ENCODE measurements around the gene SLC16A12.
A peak's percentile ranks its signal among the peaks of the same experiment; 100 is the strongest.

The SLC16A12 gene

DNA sequence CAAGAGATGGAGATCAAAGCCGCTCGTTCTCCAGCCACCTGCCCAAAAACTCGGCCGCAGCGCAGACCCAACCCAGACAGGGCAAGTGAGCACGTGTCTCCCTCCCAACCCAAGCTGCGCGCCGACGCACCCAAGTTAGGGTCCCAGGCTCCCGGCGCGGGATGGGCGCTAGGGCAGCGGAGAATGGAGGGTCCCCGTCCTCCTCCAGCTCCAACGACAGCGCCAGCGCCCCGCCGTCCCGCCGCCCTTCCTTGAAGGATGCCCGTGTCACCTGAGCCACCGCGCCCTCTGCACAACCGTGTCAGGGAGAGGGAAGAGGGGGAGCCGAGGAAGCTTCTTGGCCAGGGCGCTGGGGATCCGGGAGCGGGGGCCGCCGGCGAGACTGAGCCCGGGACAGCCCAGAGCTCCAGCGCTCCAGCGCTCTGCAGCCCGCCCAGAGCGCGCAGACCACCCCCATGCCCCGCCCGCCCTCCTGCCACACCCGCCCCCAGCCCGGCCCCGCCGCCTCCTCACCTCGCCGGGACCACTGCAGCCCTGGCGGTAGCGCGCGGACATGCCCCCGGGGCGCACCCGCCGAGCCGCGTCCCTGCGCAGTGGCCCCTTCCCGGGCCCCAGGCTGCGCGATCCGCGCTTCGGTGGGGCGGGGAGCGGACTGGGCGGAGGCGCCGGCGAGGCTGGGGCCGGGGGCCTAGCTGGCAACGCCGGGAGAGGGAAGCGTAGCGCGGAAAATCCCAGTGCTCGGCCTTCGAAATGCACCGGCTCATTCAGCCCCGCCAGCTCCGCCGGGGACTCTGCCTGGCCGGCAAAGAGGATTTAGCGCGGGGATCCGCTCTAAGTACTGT, at the start of gene SLC16A12:
Gene SLC16A12, minus strand, starts transcription at position 424 of the 842 bp plus-strand sequence. CDS start 73,016 bp downstream, outside the sequence.
- DNase-seq: peak in 1 of 42 donors; percentile 4
- intact Hi-C loops (cut with DNase I): no loop called here

DNA sequence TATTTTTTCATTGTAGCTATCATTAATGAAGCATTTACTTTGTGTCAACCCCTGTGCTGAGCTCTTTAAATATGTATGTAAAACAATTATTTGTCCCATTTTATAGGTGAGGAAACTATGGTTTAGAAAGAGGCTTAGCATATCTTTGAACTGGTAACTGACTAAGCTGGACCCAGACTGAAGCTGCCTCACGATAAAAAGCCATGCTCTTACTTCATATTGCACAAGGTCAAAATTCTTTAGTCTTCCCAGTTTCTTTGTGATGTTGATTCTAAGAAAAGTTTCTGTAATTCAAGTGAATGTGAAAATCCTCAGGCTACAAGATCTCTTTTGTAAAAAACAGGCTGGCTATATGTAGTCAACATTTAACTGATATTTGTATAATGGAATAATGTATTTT, 46.6 kb upstream of the SLC16A12 start:
- DNase-seq: no peak
- intact Hi-C loops (cut with DNase I): no loop called here

DNA sequence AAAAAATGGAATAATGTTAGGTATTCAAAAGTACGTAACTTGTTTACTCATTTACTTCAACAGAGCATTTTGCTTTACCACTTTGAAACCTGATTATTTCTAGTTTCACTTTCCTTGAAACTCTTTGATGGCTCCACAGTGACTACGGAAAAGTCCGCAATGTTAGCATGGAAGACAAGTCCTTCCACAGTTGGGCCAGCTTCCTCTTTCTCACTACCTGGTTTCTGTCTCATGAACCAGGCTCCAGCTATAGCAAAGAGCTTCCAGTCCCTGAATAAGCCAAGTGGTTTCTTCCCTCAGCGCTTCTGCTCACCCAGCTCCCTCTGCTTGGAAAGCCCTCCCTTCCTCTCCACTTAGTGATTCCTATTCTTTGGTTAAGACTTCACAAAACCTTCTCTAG, 44.8 kb upstream of the SLC16A12 start:
- intact Hi-C loops (cut with DNase I): no loop called here
- no peak for DNase-seq

DNA sequence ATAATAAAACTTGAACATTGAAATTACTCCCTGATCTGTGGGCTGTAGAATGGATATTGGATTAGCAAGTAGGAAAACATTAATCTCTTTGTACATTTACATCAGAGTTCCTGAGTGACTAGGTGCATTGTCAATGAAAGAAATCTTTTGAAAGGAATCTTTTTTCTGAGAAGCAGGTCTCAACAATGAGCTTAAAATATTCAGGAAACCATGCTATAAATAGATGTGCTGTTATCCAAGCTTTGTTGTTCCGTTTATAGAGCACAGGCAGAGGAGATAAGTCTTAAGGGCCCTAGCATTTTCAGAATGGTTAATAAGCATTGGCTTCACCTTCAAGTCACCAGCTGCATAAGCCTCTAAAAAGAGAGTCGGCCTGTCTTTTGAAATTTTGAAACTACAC, 41.3 kb upstream of the SLC16A12 start:
- intact Hi-C loops (cut with DNase I): no loop called here
- DNase-seq: no peak

DNA sequence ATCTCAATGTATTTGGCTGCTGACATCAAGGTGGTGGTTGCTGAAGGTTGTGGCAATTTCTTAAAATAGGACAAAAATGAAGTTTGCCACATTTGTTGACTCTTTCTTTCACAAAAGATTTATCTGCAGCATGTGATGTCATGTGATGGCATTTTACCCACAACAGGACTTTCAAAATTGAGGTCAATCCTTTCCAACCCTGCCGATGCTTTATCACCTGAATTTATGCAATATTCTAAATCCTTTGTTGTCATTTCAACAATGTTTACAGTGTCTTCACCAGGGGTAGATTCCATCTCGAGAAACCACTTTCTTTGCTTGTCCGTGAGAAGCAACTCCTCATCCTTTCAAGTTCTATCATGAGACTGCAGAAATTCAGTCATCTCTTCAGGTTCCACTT, 40.6 kb upstream of the SLC16A12 start:
- DNase-seq: no peak
- intact Hi-C loops (cut with DNase I): no loop called here

DNA sequence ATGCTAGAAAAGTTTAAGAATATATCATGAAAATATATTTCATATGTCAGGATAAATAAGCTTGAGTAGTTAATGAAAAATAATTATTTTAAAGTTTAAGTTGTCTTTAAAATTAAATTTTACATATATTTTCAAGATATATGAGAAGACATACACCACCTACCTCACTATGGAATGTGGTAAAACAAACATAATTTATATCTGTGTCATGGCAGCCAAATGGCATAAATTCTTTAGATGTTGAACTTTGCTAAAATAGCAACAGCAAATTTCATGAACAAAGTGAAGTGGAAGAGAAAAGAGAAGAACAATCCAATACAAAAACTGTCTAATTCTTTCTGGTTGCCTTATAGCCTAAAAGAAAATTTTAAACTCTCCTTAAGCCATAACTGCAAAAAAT, 39.6 kb upstream of the SLC16A12 start:
- intact Hi-C loops (cut with DNase I): no loop called here
- no peak for DNase-seq

DNA sequence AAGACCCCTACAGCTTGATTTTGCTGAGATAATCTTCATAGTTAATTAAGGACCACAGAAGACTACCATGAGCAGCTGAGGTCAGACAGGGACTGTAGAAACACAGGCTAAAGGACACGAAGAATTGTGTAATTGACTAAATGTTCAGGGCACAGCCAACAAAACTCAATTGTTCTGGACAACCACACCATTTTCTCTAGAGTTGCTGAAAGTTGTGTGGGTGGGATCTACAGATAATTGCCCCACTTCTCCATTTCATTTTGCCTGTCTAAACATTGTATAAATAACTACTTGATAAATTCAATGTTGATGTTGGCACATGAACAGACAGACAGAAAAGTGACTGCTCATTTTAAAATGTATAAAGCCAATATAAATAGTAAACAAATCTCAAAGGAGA, 39.0 kb upstream of the SLC16A12 start:
- DNase-seq: no peak
- intact Hi-C loops (cut with DNase I): no loop called here

GRCh38 chr10:89567576-89568245, 32.3 kb upstream of the SLC16A12 start:
- intact Hi-C loops (cut with DNase I): no loop called here

DNA sequence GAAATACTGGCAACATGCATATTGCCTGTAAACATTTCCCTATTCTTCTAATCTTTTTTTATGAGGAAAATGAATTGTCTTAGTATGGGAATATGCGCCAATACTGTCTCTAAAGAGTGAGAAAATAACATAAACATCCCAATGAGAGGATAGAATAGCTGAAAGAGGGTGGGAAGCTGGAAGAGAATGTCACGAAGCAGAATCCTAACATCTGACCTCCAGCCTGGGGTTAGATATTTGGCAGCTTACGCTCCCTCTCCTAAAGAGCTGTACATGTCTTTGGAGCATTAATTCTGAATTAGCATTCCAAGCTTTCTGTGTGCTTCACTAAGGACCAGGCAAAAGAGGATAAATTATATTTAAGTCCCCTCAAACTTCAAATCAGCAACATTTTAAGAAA, 31.6 kb upstream of the SLC16A12 start:
- intact Hi-C loops (cut with DNase I): no loop called here
- no peak for DNase-seq

More at GRCh38 chr10:89567576-89568245, 32.3 kb upstream of the SLC16A12 start:
- DNase-seq: no peak

DNA sequence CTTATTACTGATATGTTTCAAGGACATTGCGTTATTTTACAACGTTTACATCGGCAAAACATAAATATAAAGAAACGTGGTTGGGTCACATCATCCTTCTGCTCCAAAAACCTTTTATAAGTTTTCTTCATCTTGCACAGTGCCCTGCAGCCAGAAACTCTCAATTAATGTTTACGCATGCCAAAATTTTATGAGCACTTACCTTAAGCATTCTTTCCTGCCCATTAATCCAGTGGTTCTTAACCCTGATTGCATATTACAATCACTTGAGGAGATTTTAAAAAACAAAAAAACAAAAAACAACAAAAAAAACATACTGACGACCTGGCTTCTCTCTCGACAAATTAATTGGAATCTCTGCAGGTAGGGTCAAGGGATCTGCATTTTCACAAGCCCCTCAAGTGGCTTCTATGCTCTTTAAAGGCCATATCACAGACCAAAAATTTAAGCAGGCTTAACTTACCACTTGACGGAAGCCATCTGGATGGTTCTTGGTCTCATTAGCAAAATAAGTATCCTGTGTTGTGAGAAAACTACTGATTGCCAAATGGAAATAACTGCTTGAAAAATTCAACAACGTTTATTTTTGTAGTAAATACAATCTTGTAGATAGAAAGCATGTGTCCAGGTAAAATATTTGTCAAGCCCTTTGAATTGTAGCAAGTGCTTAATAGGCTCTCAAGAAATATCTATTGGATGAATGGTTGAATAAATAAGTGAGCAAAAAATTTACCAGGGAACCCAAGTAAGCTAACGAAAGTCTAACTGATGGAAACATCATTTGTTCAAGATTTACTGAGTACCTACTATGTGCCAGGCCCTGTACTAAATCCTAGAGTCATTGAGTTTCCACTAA, 30.9 kb upstream of the SLC16A12 start:
- intact Hi-C loops (cut with DNase I): no loop called here
- DNase-seq: no peak

- no peak for DNase-seq
- intact Hi-C loops (cut with DNase I): no loop called here
Measured at GRCh38 chr10:89565180-89565579, 29.8 kb upstream of the SLC16A12 start.

DNA sequence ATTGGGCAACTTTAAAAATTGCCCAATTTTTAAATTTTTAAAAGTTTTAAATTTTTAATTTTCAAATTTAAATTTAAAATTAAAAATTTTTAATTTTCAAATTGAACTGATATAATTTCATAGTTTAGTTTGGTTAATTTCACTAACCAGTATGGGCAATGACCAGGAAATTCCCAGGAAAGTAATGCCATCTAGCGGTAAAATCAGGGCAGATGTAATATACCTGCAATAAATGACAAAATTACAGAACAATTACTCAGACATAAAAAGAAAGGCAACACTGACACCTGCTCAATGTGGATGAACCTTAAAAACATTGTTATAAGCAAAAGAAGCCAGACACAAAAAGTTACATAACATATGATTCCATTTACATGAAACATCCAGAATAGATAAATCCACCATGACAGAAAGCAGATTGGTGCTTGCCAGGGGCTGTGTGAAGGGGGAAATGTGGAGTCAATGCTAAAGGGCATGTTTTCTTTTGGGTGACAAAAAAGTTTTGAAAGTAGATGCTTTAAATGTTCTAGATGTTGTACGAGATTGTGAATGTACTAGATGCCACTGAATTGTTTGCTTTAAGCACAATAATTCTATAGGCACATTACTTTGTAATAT, 28.6 kb upstream of the SLC16A12 start:
- DNase-seq: peak in 16 of 42 donors; percentile 15 to 71 (median 36)
- intact Hi-C loops (cut with DNase I): loop anchor here (2.0 kb wide), 1 partner anchor 137 kb away; no protein-coding TSS in a partner anchor

DNA sequence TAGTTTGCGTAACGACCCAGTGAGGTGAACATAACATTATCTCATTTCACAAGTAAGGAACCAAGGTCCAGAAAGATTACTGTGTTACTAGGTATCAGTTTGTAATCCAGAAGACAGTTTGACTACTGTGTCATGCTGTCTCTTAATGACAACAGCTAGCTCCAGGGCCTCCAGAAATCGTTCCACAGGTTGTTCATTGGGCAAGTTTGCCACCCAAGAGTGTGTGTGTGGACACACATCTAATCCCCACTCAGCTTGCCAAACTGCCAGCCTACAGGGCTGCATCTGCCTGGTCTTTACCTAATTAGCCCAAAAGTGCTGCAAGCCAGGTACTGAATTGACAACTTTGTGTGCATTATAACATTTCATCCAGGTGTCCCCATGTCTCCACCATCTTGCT, 27.9 kb upstream of the SLC16A12 start:
- DNase-seq: no peak
- intact Hi-C loops (cut with DNase I): loop anchor here (2.0 kb wide), 1 partner anchor 137 kb away; no protein-coding TSS in a partner anchor

DNA sequence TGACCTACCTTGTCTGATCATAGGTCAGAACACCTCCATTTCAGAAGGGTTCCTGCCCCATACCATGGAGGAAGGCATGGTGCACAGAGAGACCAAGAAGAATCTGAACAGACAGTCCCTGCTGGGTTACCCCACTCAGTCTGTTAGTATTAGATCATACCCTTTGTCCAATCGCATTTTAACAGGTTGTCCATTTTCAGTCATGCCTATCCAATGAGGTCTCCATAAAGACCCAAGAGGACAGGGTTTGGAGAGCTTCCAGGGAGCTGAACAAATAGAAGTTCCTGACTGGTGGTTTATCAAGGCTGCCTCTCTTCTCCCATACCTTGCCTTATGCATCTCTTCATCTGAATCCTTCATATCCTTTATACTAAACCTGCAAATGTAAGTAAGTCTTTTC, 21.2 kb upstream of the SLC16A12 start:
- intact Hi-C loops (cut with DNase I): no loop called here
- DNase-seq: no peak

- DNase-seq: no peak
- intact Hi-C loops (cut with DNase I): no loop called here
Measured at GRCh38 chr10:89555688-89556445, 20.5 kb upstream of the SLC16A12 start.

DNA sequence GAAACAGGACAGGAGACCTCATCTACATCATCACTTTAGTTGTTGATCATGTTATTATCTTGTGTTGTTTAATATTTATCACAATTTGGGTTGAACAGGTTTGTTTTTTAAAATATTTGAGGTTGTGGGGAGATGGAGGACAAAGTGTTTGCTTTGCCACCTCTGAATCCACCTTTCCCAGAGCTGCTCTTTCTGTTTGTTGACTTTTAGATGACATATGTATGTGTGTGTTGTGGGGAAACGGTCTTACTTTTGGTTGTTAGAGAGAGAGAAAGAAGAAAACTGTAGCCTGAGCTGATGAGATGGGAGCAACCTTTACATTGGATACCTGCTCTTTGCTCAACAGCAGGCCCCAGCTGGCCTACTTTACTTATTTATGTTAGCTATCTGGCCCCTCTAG, 19.0 kb upstream of the SLC16A12 start:
- intact Hi-C loops (cut with DNase I): no loop called here
- DNase-seq: no peak

DNA sequence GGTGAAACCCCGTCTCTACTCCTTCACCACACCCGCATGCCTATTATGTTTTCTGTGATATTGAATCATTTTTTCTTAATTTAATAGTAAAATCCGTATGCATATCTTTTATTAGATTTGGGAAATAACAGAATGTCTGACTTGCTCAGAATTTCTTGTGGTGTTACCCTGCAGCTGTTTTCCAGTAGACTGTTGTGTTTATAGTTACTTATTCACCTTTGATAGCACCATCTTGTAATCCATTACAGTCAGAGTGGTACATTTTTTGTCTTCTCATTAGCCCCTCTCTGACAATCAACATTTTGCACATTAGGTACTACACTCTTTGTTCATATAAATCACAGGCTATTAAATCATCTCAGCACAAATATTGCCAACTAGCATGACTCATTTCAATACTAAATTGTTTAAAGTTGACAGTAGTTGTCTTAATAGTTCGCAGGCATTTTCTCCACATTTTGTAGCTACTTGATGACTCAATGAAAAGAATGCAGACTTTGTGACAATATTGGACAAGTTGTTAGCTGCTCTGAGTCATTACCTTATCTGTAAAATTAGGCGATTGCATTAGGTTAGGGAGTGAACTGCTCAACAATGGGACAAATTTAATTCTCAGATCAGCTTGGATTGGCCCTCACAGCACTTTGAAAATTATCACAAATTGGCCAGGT, 17.8 kb upstream of the SLC16A12 start:
- intact Hi-C loops (cut with DNase I): no loop called here
- DNase-seq: no peak

DNA sequence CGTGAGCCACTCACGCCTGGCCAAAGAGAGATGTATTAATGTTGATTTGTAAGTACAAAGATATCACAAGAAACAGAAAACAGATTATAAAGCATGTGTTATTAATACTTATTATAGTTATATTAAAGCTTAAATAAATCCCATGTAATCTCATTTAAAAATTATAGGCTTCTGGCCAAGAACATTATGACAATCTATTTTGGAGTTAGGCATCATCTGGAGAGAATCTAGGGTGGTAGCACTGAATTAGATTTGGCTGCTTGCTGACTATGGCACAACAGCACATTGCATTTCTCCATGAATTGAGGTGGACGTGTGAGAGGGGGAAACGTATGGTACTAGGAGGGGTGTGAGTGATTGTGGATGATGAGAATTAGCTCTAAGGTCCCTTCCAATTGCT, 16.8 kb upstream of the SLC16A12 start:
- DNase-seq: no peak

More for the DNA sequence above, 16.8 kb upstream of the SLC16A12 start:
- intact Hi-C loops (cut with DNase I): no loop called here
